GM19025 (cell line): Measurements from ENCODE around the gene GNAI3.

Experiments used
- ATAC-seq: cut with Tn5 transposase; IDR thresholded peaks from one replicate; pipeline ENCODE4 v1.9.1; 2021; ENCODE audit warnings: mild to moderate bottlenecking, low read depth, moderate library complexity; ENCODE audit not compliant: unreplicated experiment

The GNAI3 gene

GRCh38 chr1:109589177-109589576, 40.8 kb downstream of the GNAI3 start:
- ATAC-seq: no peak

GRCh38 chr1:109589679-109590078, 41.3 kb downstream of the GNAI3 start:
- ATAC-seq: no peak

- no peak for ATAC-seq
These were observed 44.5 kb downstream of the GNAI3 start for GRCh38 chr1:109592916-109593315.

DNA sequence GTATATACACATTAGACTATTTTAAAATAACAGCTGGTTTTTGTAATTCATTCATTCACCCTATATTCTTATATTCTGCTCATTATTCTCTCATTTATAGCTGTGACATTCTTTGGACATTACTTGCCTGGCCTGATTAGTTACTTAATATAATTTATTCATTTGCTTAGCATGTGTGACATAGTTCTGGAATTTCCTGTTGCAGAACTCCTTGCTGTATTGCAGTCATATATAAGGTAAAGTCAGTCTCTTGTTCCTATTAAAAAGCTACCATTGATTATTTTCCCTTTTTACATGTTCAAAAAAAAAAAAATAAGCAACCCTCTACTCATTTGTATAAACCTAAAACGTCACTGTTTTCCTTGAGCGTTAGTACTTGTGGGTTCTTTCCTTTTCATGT, 47.1 kb downstream of the GNAI3 start:
- ATAC-seq: no peak

DNA sequence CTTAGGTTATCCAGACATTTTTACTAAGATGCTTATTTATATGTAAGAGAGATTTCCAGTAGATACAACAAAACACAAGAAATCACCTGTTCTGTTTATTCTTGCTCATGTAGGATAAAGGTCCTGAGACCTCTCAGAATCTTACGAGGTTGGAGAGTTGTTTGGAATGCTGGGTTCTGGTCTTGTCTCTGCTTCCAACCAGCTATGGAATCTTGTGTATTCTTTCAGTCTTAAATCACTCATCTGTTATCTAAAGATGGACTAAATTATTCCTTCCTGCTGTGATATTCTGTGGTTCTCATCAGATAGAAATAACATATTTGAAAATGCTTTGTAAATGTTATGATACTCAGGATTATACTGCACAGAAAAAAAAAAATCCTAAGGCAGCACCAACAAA, 49.7 kb downstream of the GNAI3 start:
- no peak for ATAC-seq

DNA sequence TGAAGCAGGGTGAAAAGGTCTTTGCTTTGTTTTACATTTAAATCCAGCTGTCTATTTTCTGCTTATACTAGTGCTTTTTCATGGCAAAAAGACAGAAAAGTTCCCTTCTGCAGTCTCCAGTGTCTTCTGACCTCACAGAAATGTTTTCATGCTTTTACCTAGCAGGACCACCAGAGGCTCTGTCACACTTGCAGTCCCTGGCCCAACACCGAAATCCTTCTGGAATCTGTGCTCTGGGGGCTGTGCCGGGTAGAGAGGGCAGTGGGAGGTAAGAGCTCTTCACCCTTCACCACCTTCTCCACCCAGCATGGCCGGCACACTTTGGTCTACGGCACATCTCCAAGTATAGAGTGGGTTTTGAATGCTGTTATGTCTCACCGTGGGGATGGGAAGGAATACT, 50.2 kb downstream of the GNAI3 start:
- no peak for ATAC-seq

DNA sequence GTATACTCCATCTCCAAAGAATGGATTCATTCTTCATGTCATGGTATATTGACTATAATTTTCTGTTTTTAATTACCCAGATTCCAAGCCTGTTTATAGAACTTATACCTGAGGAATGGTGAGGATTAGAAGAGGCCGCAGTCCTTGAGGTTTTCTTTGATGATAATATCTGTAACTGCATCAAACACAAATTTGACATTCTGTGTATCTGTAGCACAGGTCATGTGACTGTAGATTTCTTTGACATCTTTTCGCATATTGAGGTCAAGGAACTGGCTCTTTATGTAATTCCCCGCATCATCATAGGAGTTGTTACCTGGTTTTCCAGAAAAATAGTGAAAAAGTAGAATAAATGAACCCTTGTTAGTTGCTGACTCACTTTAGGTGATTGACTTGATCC, 54.8 kb downstream of the GNAI3 start:
- no peak for ATAC-seq

DNA sequence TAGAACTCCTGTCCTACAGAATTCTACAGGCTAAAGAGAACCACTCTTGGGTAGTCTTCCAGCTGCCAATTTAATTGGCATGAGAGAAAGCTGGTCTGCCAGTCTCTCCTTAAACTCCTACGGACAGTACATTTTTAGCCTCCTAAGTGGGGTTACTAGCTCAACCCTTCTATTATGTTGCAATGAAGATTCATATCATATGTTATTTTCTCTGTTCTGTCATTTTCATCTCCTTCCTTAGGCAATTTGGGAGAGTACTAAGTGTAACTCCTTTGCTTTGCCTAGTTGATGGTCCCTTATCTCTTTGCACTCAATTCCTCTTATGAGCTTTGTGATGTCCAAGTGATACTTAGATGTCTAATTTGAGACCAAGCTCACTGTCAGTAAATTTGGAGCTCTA, 57.0 kb downstream of the GNAI3 start:
- no peak for ATAC-seq

GRCh38 chr1:109609881-109610280, 61.5 kb downstream of the GNAI3 start:
- ATAC-seq: no peak

DNA sequence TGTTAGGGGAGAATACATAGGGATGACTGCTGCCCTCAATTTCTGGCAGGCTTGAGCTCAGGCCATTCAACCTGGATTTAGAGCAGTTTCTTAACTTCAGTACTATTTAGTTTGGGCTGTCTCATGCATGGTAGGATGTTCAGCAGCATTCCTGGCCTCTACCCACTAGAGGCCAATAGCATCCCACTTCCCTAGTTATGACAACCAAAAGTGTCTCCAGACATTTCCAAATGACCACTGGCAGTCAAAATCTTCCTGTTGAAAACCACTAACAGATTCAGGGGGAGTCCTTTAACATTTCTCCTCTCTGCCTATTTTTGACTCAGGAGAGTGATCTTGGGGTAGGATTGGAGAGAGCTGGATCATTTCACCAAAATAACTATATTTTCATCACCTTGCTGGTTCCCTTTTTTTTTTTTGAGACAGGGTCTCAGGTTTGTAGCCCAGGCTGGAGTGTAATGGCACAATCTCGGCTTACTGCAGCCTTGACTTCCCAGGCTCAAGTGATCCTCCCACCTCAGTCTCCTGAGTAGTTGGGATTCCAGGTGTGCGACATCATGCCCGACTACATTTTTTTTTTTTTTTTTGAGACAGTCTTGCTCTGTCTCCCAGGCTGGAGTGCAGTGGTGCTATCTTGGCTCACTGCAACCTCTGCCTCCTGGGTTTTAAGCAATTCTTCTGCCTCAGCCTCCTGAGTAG, 62.3 kb downstream of the GNAI3 start:
- no peak for ATAC-seq

- no peak for ATAC-seq
These were observed 63.0 kb downstream of the GNAI3 start for GRCh38 chr1:109611308-109611990.

DNA sequence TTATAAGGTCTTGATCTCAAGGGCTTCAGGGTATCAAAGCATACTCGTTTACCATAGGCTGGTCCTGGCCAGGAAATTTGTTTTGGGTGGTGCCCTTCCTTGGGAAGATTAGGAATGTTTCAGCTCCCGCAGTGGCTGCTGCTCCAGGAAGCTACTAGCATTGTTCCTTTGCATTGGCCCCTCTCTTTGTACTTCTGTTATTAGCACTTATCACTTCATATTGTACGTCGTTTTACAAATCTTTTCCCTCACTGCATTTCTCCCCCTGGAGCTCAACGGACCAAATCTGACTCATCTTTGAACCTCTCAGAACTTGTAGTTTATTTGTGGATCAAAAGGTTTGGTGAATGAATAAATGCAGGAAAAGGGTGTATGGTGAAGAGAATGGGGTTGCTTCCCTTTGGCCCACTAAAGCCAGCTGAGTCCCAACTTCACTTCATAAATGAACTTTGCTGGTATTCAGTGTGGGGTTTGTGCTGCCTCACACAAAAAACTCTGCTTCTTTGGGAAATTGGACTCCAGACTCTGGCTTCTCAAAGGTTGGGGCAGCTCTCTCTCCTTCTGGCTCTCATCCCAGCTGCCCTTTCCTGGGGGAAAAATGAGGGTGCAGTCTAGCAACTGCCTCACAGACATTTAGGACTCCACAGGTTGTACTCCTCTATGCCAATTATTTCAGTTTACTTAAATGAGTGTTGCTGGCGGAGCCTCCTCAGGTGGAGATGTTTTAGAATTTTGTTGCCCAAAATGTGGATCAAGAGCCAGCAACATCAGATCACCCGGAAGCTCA, 65.1 kb downstream of the GNAI3 start:
- ATAC-seq: no peak

- no peak for ATAC-seq
These were observed 67.5 kb downstream of the GNAI3 start for GRCh38 chr1:109615879-109616278.

DNA sequence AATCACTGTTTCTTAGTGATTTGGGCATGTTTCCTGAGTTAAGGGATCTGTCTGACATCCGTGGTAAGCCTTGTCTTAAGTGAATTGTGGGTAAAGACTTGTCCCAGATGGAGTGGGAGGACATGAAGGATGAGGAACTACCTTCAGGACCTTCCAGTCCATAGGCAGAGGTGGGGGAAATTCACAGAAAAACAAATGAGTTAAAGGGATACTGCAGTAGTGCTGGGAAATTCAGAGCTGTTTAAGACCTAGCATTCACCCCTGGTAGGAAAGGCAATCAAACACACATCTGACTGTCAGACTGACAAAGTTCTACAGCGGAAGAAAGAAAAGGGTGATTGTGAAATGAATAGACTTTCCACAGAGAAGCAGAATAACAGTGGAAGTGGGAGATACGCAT, 68.0 kb downstream of the GNAI3 start:
- no peak for ATAC-seq

- no peak for ATAC-seq
These were observed 68.9 kb downstream of the GNAI3 start for GRCh38 chr1:109617291-109617801.

DNA sequence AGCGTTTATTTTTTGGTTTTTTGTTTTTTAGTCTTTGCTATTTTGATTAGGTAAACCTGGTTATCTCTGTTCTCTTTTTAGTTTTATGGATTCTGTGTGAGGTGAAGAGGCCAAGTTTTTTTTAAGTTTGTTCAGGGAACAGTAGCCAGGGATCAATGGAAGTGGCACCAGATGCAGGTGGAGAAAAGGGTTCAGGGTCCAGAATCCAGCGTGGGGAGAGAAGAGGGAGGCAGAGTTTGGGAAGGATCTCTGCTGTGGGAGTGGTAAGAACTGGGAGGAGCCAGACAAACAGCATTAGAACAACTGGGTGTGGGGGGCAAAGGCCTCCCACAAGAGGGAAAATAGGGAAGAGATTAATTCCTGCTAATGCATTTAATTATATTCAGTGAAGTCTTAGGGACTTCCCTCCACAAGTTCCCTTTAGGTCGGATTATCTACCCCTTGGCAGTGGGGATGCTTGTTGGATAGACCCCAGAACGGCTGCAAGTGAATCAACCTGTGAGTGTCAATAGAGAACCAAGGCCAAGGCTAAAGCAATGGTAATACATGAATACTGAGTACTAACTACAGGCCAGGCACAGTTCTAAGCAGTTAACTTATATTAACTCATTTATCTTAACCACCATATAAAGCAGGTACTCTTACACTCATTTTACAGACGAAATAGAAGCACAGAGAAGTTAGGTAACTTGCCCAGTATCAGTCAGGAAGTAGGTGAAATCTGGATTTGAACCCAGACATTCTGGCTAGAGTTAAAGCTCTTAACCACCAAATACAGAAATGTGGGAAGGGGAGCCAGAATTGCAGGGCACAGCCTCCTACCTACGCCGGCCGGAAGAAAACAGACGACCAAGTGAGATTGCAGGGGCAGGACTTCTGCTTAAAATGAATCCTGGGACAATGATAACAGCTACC, 70.5 kb downstream of the GNAI3 start:
- ATAC-seq: no peak

GRCh38 chr1:109619576-109620400, 71.4 kb downstream of the GNAI3 start, which contains the start of the genes AMPD2 and GNAT2:
TSS of gene AMPD2 (plus strand) at chr1:109619837. CDS start at chr1:109621176, 1,339 bp downstream.
TSS of gene GNAT2 (minus strand) at chr1:109619616. CDS start at chr1:109612870, 6,746 bp downstream.
- peak; percentile 38 for ATAC-seq

- no peak for ATAC-seq
These were observed 72.0 kb downstream of the GNAI3 start for GRCh38 chr1:109620401-109620791.

- ATAC-seq: peak; percentile 74
These were observed 72.4 kb downstream of the GNAI3 start for GRCh38 chr1:109620841-109621286.
